ENCODE data around the gene TMPRSS11F.

TMPRSS11F gene

DNA sequence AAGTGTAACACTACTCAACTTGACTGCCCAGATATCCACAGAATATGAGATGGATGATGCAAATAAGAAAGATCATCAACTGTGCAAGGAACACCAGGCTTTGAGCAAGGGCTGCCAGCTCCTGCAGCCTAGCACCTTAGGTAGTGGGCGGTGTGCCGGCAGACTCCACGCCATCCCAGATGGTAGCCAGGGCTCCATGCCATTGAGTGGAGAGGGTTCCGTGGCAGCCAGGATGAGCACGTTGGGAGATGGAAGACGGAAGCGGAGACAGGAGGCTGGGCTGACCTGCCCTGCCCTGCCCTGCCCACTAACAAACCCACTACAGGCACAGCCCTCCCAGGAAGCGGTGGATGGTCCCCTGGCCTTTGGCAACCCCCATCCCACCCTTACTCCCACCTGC is 51.9 kb downstream of the TMPRSS11F start:
- DNase-seq (ENCODE audit: low read depth in 3 of 3): no peak

DNA sequence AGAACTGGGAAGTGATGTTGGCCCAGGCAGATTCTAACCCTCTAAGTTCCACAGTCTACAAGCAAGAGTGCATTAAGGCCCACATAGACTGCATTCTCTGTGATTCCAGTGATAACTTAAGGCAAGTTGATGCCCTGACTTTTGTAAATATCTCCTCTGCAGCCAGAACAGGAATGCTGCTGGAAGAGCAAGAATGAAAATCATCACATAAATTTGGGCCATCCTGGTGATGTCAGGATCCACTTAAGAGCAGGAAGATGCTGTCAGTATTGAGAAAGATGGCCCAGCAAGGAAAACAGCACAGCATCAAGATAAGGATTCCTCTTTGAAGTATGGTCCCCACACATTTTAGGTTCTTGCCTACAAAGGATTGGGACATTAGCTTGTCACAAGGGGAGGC is 52.4 kb downstream of the TMPRSS11F start:
- no peak for DNase-seq (ENCODE audit: low read depth in 3 of 3)

DNA sequence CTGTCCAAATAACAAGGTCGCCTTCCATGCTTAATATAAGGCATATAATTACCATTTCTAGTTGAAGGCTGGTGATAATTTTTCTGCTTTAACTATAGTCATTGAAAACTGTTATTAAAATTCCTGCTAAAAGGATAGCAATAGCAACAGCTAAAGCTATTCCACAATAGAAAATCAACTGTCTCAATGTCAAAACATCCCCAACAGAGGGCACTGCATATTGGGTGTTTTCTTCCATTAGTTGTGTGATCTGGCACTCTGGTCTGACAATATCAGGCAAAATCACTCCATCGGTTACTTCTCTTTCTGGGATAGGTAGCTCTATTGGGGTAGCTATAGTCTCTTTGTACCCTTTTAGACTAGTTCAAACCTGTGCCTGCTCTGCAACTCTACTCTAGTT is 53.5 kb downstream of the TMPRSS11F start:
- no peak for DNase-seq (ENCODE audit: low read depth in 3 of 3)

DNA sequence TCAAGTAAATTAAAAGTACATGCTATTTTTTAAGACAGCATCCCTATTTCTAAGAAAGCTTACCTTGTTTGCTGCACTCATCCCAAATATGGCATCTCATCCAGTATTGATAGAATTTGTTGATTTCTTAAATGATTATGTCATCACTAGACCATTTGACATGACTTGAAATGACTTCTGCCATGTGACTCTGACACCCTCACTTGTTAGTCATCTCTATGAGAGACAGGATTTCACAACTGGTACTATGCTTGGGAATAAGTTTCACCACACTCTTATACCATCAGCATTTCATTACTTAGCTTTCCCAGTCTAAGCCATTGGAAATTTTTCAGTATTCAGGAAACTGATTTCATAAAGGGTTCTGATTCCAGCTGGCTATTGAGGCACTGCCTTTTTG is 55.3 kb downstream of the TMPRSS11F start:
- no peak for DNase-seq (ENCODE audit: low read depth in 3 of 3)

DNA sequence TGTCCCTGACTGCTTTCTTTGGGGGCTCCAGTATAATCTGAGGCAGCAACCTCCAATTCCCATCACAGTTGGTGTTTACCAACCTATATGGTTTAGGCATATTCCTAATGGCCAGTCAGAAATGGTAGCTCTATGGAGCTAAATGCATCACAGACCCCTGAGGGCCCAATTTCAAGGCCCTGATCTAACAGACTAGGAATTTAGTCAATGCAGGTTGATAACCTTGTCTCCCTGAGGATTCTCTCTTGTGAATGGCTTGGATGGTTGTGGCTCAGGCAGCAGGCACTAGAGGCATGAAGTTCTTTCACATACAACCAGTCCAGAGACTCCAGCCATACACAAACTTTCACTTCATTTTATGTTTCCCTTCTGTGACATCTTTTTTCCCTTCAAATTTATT is 59.4 kb downstream of the TMPRSS11F start:
- DNase-seq (ENCODE audit: low read depth in 3 of 3): no peak

DNA sequence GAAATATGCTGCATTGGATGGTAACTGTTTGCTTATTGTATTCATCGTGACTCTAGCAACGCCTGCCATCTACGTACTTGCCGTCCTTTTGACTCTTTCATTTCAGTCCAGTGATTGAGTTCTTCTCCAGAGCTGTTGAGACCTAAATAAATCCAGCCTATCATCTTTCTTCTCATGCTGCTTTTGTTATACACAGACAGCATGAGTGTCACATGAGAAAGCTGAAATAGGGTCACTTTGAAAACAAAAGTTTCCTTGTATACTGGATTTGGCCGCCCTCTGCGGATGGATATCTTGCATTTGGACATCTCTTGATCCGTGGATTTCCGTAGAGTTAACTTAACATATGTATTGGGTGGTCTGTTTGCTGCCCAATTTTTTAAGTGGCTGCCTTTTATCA is 67.2 kb downstream of the TMPRSS11F start:
- no peak for DNase-seq (ENCODE audit: low read depth in 3 of 3)

DNA sequence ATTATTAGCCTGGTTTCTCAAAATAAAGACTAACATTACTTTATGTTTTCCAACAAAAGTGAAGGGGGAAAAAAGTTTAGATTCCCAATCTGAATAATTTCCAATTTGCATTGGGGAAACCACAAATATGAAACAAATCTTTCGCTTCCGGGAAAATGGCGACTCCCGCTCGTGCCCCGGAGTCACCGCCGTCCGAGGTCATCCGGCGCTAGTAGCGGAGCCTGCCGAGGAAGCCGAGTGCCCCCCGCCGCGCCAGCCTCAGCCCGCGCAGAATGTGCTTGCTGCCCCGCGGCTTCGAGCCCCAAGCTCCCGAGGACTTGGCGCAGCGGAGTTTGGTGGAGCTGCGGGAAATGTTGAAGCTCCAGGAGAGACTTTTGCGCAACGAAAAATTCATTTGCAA is 91.4 kb downstream of the TMPRSS11F start:
- DNase-seq (ENCODE audit: low read depth in 3 of 3): no peak

DNA sequence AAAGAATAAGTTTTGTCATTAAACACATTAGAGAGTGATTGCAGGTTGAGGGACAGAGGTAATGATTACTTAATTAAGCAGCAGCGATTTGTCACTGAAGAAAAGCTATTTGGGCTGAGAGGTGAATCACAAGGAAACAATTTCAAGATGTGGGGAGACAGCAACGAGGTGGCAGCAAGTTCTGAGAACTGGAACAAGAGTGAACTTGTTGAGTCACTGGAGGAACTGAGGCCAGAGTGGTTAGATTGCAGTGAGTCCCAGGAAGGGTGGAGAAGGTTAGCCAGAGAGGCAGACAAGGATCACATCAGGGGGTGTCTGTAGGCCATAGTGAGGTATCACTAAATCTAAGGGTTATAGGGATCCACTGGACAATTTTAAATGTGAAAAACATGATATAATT is 108.5 kb downstream of the TMPRSS11F start:
- no peak for DNase-seq (ENCODE audit: low read depth in 3 of 3)

DNA sequence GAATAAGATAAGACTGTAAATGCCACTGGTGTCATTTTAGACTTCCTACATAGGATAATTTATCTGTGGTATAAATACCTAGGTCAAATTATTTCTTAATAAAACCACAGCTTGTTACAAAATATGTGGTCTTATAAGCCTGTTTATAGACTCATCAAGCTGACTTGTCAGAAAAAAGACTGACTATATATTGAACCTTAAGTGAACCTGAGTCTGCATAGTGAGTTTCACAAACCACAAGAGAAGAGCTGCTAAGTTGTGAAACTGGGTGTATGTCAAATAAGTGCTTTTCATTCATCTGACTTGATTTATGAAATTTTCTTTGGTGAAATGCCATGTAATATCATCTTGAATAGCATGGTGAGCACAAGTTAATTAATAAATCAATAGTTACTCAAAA is 118.0 kb downstream of the TMPRSS11F start:
- DNase-seq (ENCODE audit: low read depth in 3 of 3): no peak
